ENCODE measurements around the gene DNPH1. TPM values are rescaled to one million over a fixed set of nuclear protein-coding genes. Genes with fewer than 3 reads are reported as not detected.

Gene DNPH1
- total and polyA plus RNA-seq, 2 of the 8 experiments (the other 6 are each of a cell fraction or from before 2014, with no cell fraction given): 33.9 to 134 TPM

- Histone ChIP-seq H3K27ac (ENCODE audit: low read depth, low read length) (no peak overlapping the region), H2BK20ac (ENCODE audit: low read length) (no peak overlapping the region), H3K14ac (ENCODE audit: insufficient read length) (no peak overlapping the region), H2BK12ac (ENCODE audit: low read depth, low read length) (no peak overlapping the region), H2BK120ac (replicated peaks; ENCODE audit: low read depth, low read length) (no peak overlapping the region), H2AFZ (ENCODE audit: low read length) (no peak overlapping the region), H4K91ac (replicated peaks; ENCODE audit: insufficient read length, low read length) (no peak overlapping the region), H3K9me3 (ENCODE audit: insufficient read depth in 2 of 2, low read depth in 1 of 2, low read length in 1 of 2) (no peaks in the 10 kb centered on the region), H3K27me3 (replicated peaks in 1 of 4; ENCODE audit: control insufficient read depth in 3 of 4, extremely low read depth in 1 of 4, insufficient read depth in 3 of 4, low read length in 3 of 4) (no peaks in the 10 kb centered on the region; a peak in 1 of 7 replicates), H3K4me3 (ENCODE audit: extremely low read depth in 1 of 4, insufficient read depth in 2 of 4, low read depth in 3 of 4, low read length in 4 of 4) (no peak overlapping the region), H4K5ac (ENCODE audit: insufficient read length, low read depth, low read length) (no peak overlapping the region), H3K9ac (replicated peaks in 1 of 4; ENCODE audit: extremely low read depth in 1 of 4, low read depth in 3 of 4, low read length in 3 of 4) (no peak overlapping the region), H3K4me2 (ENCODE audit: insufficient read depth in 1 of 2, low read depth in 2 of 2, low read length in 2 of 2) (no peak overlapping the region), H4K8ac (ENCODE audit: extremely low read depth, insufficient read depth, low read length) (no peak overlapping the region), H3K4me1 (replicated peaks in 1 of 4; ENCODE audit: control insufficient read depth in 3 of 4, insufficient read depth in 4 of 4, low read length in 3 of 4) (peaks cover 0 to 2% (median 0%) of the 10 kb centered on the region in 4 experiments; a peak in 2 of 7 replicates), H3K23ac (ENCODE audit: insufficient read length) (no peak overlapping the region), H2BK5ac (ENCODE audit: low read depth, low read length) (no peak overlapping the region), H3K4ac (replicated peaks; ENCODE audit: insufficient read length, low read depth, low read length) (no peak overlapping the region), H3K79me1 (ENCODE audit: low read depth, low read length) (no peaks in the 10 kb centered on the region), H3K36me3 (ENCODE audit: control insufficient read depth in 2 of 4, insufficient read depth in 4 of 4, low read length in 3 of 4) (no peaks in the 10 kb centered on the region), H3K23me2 (ENCODE audit: low read depth, low read length) (no peaks in the 10 kb centered on the region), H4K20me1 (replicated peaks in 1 of 2; ENCODE audit: control insufficient read depth in 1 of 2, insufficient read depth in 2 of 2, low read length in 2 of 2) (no peaks in the 10 kb centered on the region), H3K56ac (replicated peaks; ENCODE audit: insufficient read length, low read depth, low read length) (no peak overlapping the region), H3K18ac (ENCODE audit: extremely low read depth, low read length) (no peak overlapping the region), H2AK5ac (ENCODE audit: low read depth, low read length) (no peak overlapping the region), H2BK15ac (ENCODE audit: low read length) (no peak overlapping the region), H3K79me2 (ENCODE audit: control insufficient read depth in 1 of 2, insufficient read depth in 2 of 2, low read length in 2 of 2) (no peaks in the 10 kb centered on the region)
- 90% methylated on average over 11 of the region's 11 CpGs; no CpG with 5 or more reads in 1 of the 2 experiments for WGBS, 2 experiments (ENCODE audit: extremely low coverage in 1 of 2, insufficient coverage in 1 of 2, insufficient read length in 1 of 2, insufficient replicate concordance in 2 of 2, low coverage in 1 of 2, low lambda C conversion rate in 2 of 2, missing lambda C conversion rate in 1 of 2)
- CTCF ChIA-PET (ENCODE audit: partially characterized antibody): interaction anchor here (1.0 to 1.9 kb wide), 4 partner anchors 9 to 94 kb away, joined by 3 to 14 read pairs (median 4); no protein-coding TSS in a partner anchor
- DNase-seq (ENCODE audit: low read depth in 1 of 2, low spot score in 2 of 2): peak in 1 of 2 experiments; percentile 40
- no peak for TF ChIP-seq CTBP2 (IDR thresholded peaks at IDR 0.05; ENCODE audit: borderline replicate concordance, insufficient read depth, insufficient read length, low read length)
- POLR2A ChIA-PET (ENCODE audit: partially characterized antibody): interaction anchor here (1.2 kb wide), 1 partner anchor 26 kb away, joined by 3 read pairs; the partner anchor contains the start of gene DNPH1
- no peak for FAIRE-seq
Measured at GRCh38 chr6:43255408-43256054, 26.2 kb upstream of the DNPH1 start.
